Measurements from ENCODE around the gene BCS1L.

BCS1L gene

GRCh38 chr2:218691234-218691633 is 31.8 kb downstream of the BCS1L start:
- Histone ChIP-seq H3K9me3 (ENCODE audit: control insufficient read depth, low read length) (no peaks in the 10 kb centered on the region), H3K27ac (ENCODE audit: insufficient read depth, low read depth, low read length, poor library complexity, severe bottlenecking) (no peak overlapping the region), H3K4me3 (ENCODE audit: insufficient read depth, low read depth, low read length) (no peak overlapping the region), H3K27me3 (ENCODE audit: control insufficient read depth, insufficient read depth, low read length, poor library complexity, severe bottlenecking) (no peaks in the 10 kb centered on the region), H3K4me1 (ENCODE audit: control insufficient read depth, insufficient read depth, low read length) (peaks cover 12% of the 10 kb centered on the region), H3K36me3 (ENCODE audit: control insufficient read depth, insufficient read depth, low read length) (peaks cover 30% of the 10 kb centered on the region)

- Histone ChIP-seq H3K9me3 (ENCODE audit: control insufficient read depth, low read length) (no peaks in the 10 kb centered on the region), H3K36me3 (ENCODE audit: control insufficient read depth, insufficient read depth, low read length) (peaks cover 25% of the 10 kb centered on the region), H3K27ac (ENCODE audit: insufficient read depth, low read depth, low read length, poor library complexity, severe bottlenecking) (peak overlapping the region; percentile 72), H3K27me3 (ENCODE audit: control insufficient read depth, insufficient read depth, low read length, poor library complexity, severe bottlenecking) (no peaks in the 10 kb centered on the region), H3K4me1 (ENCODE audit: control insufficient read depth, insufficient read depth, low read length) (peaks cover 12% of the 10 kb centered on the region), H3K4me3 (ENCODE audit: insufficient read depth, low read depth, low read length) (no peak overlapping the region)
- 82 to 83% methylated on average over 3 of the region's 3 CpGs for WGBS, 2 experiments
Observed at GRCh38 chr2:218694405-218695145, 35.1 kb downstream of the BCS1L start.

- 96 to 97% methylated on average over 8 of the region's 8 CpGs for WGBS, 2 experiments
- Histone ChIP-seq H3K36me3 (ENCODE audit: control insufficient read depth, insufficient read depth, low read length) (peaks cover 10% of the 10 kb centered on the region), H3K4me3 (ENCODE audit: insufficient read depth, low read depth, low read length) (no peak overlapping the region), H3K9me3 (ENCODE audit: control insufficient read depth, low read length) (no peaks in the 10 kb centered on the region), H3K27me3 (ENCODE audit: control insufficient read depth, insufficient read depth, low read length, poor library complexity, severe bottlenecking) (no peaks in the 10 kb centered on the region), H3K27ac (ENCODE audit: insufficient read depth, low read depth, low read length, poor library complexity, severe bottlenecking) (no peak overlapping the region), H3K4me1 (ENCODE audit: control insufficient read depth, insufficient read depth, low read length) (peaks cover 11% of the 10 kb centered on the region)
Observed at GRCh38 chr2:218698885-218699284, 39.4 kb downstream of the BCS1L start.

GRCh38 chr2:218701806-218702205 is 42.3 kb downstream of the BCS1L start:
- no peaks in the 10 kb centered on the region for H3K27me3 ChIP-seq (ENCODE audit: control insufficient read depth, insufficient read depth, low read length, poor library complexity, severe bottlenecking)
- 94 to 97% methylated on average over 2 of the region's 2 CpGs for WGBS, 2 experiments

GRCh38 chr2:218703341-218703740 is 43.9 kb downstream of the BCS1L start:
- H3K27ac ChIP-seq (ENCODE audit: insufficient read depth, low read depth, low read length, poor library complexity, severe bottlenecking) = no peak overlapping the region
- 91 to 94% methylated on average over 4 of the region's 4 CpGs for WGBS, 2 experiments
- H3K4me3 ChIP-seq (ENCODE audit: insufficient read depth, low read depth, low read length) = no peak overlapping the region
- no peaks in the 10 kb centered on the region for H3K4me1 ChIP-seq (ENCODE audit: control insufficient read depth, insufficient read depth, low read length)
- H3K36me3 ChIP-seq (ENCODE audit: control insufficient read depth, insufficient read depth, low read length) = peaks cover 10% of the 10 kb centered on the region
- no peaks in the 10 kb centered on the region for H3K27me3 ChIP-seq (ENCODE audit: control insufficient read depth, insufficient read depth, low read length, poor library complexity, severe bottlenecking)
- no peaks in the 10 kb centered on the region for H3K9me3 ChIP-seq (ENCODE audit: control insufficient read depth, low read length)

More at GRCh38 chr2:218701806-218702205, 42.3 kb downstream of the BCS1L start:
- H3K36me3 ChIP-seq (ENCODE audit: control insufficient read depth, insufficient read depth, low read length) = peaks cover 10% of the 10 kb centered on the region
- H3K27ac ChIP-seq (ENCODE audit: insufficient read depth, low read depth, low read length, poor library complexity, severe bottlenecking) = no peak overlapping the region
- H3K4me3 ChIP-seq (ENCODE audit: insufficient read depth, low read depth, low read length) = no peak overlapping the region
- H3K9me3 ChIP-seq (ENCODE audit: control insufficient read depth, low read length) = no peaks in the 10 kb centered on the region
- H3K4me1 ChIP-seq (ENCODE audit: control insufficient read depth, insufficient read depth, low read length) = no peaks in the 10 kb centered on the region

- Histone ChIP-seq H3K27ac (ENCODE audit: insufficient read depth, low read depth, low read length, poor library complexity, severe bottlenecking) (no peak overlapping the region), H3K9me3 (ENCODE audit: control insufficient read depth, low read length) (no peaks in the 10 kb centered on the region), H3K27me3 (ENCODE audit: control insufficient read depth, insufficient read depth, low read length, poor library complexity, severe bottlenecking) (no peaks in the 10 kb centered on the region), H3K36me3 (ENCODE audit: control insufficient read depth, insufficient read depth, low read length) (no peaks in the 10 kb centered on the region), H3K4me1 (ENCODE audit: control insufficient read depth, insufficient read depth, low read length) (peaks cover 4% of the 10 kb centered on the region), H3K4me3 (ENCODE audit: insufficient read depth, low read depth, low read length) (no peak overlapping the region)
- 90 to 96% methylated on average over 4 of the region's 4 CpGs for WGBS, 2 experiments
Observed at GRCh38 chr2:218708086-218708485, 48.6 kb downstream of the BCS1L start.

GRCh38 chr2:218709908-218710307 is 50.4 kb downstream of the BCS1L start:
- no peaks in the 10 kb centered on the region for H3K9me3 ChIP-seq (ENCODE audit: control insufficient read depth, low read length)
- H3K27ac ChIP-seq (ENCODE audit: insufficient read depth, low read depth, low read length, poor library complexity, severe bottlenecking) = no peak overlapping the region
- peak overlapping the region; percentile 70 for H3K4me3 ChIP-seq (ENCODE audit: insufficient read depth, low read depth, low read length)
- no peaks in the 10 kb centered on the region for H3K27me3 ChIP-seq (ENCODE audit: control insufficient read depth, insufficient read depth, low read length, poor library complexity, severe bottlenecking)
- peaks cover 4% of the 10 kb centered on the region for H3K4me1 ChIP-seq (ENCODE audit: control insufficient read depth, insufficient read depth, low read length)
- H3K36me3 ChIP-seq (ENCODE audit: control insufficient read depth, insufficient read depth, low read length) = no peaks in the 10 kb centered on the region
- 91 to 94% methylated on average over 8 of the region's 8 CpGs for WGBS, 2 experiments

GRCh38 chr2:218710334-218710686 is 50.8 kb downstream of the BCS1L start:
- H3K4me1 ChIP-seq (ENCODE audit: control insufficient read depth, insufficient read depth, low read length) = peaks cover 4% of the 10 kb centered on the region
- H3K27ac ChIP-seq (ENCODE audit: insufficient read depth, low read depth, low read length, poor library complexity, severe bottlenecking) = no peak overlapping the region
- H3K4me3 ChIP-seq (ENCODE audit: insufficient read depth, low read depth, low read length) = peak overlapping the region; percentile 70
- no peaks in the 10 kb centered on the region for H3K27me3 ChIP-seq (ENCODE audit: control insufficient read depth, insufficient read depth, low read length, poor library complexity, severe bottlenecking)
- H3K36me3 ChIP-seq (ENCODE audit: control insufficient read depth, insufficient read depth, low read length) = peaks cover 3% of the 10 kb centered on the region
- no peaks in the 10 kb centered on the region for H3K9me3 ChIP-seq (ENCODE audit: control insufficient read depth, low read length)
- WGBS, 2 experiments = 63 to 65% methylated on average over 14 of the region's 14 CpGs

- Histone ChIP-seq H3K4me1 (ENCODE audit: control insufficient read depth, insufficient read depth, low read length) (peaks cover 4% of the 10 kb centered on the region), H3K9me3 (ENCODE audit: control insufficient read depth, low read length) (no peaks in the 10 kb centered on the region)
- WGBS, 2 experiments = 0% methylated on average over 74 of the region's 74 CpGs
Observed at GRCh38 chr2:218710687-218711549, 51.4 kb downstream of the BCS1L start, which contains the start of gene TTLL4. TTLL4 (plus strand) TSS chr2:218710835; CDS start chr2:218737677, 26,842 bp downstream.

GRCh38 chr2:218711550-218711929 is 52.1 kb downstream of the BCS1L start:
- Histone ChIP-seq H3K4me1 (ENCODE audit: control insufficient read depth, insufficient read depth, low read length) (peaks cover 4% of the 10 kb centered on the region), H3K4me3 (ENCODE audit: insufficient read depth, low read depth, low read length) (peak overlapping the region; percentile 70), H3K27me3 (ENCODE audit: control insufficient read depth, insufficient read depth, low read length, poor library complexity, severe bottlenecking) (no peaks in the 10 kb centered on the region), H3K9me3 (ENCODE audit: control insufficient read depth, low read length) (no peaks in the 10 kb centered on the region), H3K36me3 (ENCODE audit: control insufficient read depth, insufficient read depth, low read length) (peaks cover 3% of the 10 kb centered on the region), H3K27ac (ENCODE audit: insufficient read depth, low read depth, low read length, poor library complexity, severe bottlenecking) (no peak overlapping the region)
- WGBS, 2 experiments = 22 to 32% methylated on average over 5 of the region's 5 CpGs

More at GRCh38 chr2:218710687-218711549, 51.4 kb downstream of the BCS1L start, which contains the start of gene TTLL4:
- Histone ChIP-seq H3K27me3 (ENCODE audit: control insufficient read depth, insufficient read depth, low read length, poor library complexity, severe bottlenecking) (no peaks in the 10 kb centered on the region), H3K27ac (ENCODE audit: insufficient read depth, low read depth, low read length, poor library complexity, severe bottlenecking) (no peak within 1 kb of the TSS), H3K36me3 (ENCODE audit: control insufficient read depth, insufficient read depth, low read length) (peaks cover 3% of the 10 kb centered on the region), H3K4me3 (ENCODE audit: insufficient read depth, low read depth, low read length) (peak within 1 kb of the TSS; percentile 70)

All from ectodermal cell (in vitro differentiated cells).